GM18873 (cell line): ENCODE results near the gene KDF1.

Source experiments
- ATAC-seq: cut with Tn5 transposase; IDR thresholded peaks from one replicate; pipeline ENCODE4 v1.9.1; 2021; ENCODE audit warnings: mild to moderate bottlenecking, moderate library complexity, moderate number of reproducible peaks; ENCODE audit not compliant: unreplicated experiment, low FRiP score

KDF1 gene, protein sequence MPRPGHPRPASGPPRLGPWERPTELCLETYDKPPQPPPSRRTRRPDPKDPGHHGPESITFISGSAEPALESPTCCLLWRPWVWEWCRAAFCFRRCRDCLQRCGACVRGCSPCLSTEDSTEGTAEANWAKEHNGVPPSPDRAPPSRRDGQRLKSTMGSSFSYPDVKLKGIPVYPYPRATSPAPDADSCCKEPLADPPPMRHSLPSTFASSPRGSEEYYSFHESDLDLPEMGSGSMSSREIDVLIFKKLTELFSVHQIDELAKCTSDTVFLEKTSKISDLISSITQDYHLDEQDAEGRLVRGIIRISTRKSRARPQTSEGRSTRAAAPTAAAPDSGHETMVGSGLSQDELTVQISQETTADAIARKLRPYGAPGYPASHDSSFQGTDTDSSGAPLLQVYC

GRCh38 chr1:26959722-26960624, at the start of gene KDF1:
TSS of gene KDF1 (minus strand) at chr1:26960468. CDS start at chr1:26952380, 8,088 bp downstream.
- no peak for ATAC-seq

DNA sequence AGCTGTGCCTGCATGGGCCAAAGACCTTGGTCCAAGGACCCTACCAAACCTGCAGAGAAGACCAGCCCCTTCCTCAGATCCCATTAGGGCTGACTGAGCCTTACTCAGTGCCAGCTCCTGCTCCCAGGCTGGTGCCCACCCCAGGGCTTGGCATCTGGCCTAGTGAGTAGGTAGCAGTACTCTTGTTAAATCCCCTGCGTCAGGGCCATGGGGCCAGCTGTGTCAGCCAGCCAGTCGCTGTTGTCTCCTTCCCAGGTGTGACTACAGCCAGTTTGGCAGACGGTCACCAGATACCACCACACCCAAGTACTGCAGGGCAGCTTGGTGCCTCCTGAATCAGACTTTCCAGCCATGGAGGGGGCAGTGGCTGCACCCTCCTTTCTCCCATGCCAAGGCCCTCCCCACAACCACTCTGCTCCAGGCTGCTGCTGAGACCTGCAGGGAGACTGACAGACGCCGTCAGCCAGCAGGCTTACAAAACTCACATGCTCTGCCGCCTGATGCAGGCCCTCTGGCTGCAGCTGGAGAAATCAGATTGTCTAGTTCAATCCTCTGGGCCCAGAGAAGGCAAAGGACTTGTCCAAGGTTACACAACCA, 49.4 kb upstream of the KDF1 start:
- ATAC-seq = no peak

DNA sequence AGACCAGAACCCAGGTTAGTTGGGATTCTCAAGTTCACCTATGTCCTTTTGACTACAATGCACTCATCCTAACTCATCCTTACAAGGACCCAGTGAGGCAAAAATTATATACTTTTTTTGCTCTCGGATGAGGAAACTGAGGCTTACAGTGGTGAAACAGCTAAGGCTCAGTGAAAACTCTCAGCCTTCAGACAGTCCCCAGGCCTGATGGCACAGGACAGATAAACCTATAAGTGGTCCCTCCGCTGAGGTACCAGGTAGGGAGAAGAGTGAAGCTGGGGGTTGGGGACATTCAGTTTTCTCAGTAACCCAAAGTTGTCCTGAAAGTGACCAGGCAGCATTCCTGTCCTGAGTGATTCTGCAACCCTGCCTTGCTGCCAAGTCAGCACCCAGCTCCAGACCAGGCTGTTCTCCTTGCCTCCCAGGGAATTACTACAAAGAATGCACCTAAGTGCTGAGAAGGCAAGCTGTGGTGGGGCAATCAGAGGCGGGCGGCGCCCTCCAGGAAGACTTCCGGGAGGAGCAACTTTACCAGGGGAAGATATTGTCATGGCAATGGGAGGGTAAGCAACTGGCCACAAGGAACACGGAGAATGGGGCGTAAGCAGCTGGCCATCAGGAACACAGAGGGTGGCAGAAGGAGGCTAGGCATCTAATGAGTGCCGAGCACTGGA, 47.8 kb upstream of the KDF1 start:
- no peak for ATAC-seq

DNA sequence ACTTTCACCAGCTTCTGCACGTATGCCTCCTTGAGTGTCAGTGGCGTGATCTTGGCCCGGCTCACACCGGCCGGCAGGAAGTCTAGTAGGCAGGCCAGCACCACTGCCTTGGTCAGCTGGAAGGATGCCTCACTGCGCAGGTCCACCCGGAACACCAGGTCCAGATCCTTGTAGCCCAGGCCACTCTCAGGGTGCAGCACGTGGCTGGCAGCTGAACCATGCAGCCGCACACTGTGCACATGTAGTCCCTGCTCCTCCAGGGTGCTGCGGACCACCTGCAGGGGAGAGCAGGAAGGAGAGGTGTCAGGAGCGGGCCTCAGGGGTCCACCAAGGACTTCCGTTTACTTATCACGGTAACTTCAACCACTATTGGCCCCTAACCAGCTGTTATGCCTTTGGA, 46.4 kb upstream of the KDF1 start:
- no peak for ATAC-seq

DNA sequence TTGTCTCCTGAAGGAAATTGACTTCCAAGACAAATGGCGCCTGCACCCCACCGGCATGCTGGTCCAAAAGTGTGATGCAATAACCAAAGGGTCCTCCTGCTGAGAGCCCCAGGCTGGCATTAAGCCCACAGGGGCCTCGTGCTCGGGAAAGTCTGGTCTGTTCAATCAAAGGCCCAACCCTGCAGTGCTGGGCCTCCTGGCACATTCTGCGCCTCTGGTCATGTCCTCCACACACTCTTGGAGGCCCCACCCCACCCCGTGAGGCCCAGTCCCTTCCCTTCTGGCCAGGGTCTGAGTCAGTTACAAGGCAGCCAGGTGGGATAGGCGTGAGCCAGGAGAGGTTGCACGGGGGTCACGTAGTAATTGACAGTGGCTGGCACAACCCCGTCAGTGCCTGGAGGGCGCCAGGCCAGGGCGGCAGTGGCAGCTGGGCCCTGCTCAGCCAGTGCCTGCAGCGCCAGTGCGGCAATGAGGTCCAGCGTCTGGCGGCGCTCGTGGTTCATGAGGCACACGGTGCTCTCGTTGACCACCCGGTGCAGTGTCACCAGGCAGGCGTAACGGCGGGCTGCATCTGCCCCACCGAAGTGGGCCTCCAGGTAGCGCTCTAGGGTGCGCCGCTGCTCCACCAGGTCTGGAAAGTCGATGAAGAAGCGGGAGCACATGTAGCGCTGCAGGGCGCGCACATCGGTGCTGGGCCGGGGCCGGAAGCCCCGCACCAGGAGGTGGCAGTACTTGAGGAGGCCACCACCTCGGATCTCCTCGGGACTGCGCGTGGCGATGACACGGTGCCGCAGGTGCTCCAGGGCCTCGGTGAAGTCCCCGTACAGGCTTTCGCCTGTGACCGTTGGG, 45.6 kb upstream of the KDF1 start:
- ATAC-seq = no peak

DNA sequence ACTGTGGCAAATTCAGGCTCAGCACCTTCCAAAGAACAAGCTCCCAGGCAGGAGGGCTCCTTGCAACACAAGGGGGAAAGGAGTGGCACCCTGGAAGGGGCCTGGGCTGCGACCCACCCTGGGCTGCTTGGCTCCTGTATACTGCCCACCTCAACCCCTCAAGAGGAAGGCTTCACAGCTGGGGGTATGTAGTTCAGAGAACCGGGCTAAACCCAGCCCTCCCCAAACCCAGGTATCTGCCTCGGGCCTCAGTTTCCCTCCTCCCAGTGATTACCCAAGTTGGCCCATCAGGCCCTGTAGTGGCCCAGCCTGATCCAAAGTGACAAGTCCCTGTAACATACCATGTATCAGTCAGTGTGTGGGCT, 44.9 kb upstream of the KDF1 start:
- no peak for ATAC-seq

DNA sequence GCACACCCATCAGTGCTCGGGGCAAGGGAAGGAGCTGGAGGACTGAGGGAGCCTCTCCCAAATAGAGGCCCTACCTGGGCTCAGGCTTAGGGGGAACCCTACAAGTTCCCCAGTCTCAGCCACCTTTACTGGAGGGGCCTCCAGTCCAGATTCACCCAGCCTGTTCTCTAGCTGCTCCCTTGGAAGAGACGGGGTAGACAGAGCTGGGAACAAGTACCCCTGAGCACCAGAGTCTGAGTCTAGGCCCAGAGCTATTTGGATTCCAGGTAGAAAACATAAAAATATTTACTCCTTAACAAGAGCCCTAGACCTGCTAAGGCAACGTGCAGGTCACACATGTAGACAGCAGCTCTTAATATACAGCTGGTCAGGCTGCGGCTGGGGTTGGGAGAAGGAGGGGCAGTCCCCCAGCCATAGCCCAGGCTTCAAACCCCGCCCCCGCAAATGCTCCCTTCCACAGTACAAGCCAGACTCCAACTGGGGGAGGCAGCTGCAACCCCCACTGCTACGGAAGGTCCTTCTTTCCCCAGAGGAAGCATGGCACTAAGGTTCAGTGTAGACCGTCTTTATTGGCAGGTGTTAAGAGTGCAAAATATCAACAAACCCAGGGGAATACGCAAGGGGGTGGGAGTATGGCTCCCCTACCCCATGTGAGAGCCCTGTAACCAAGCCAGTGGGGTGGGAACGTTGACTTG, 44.4 kb upstream of the KDF1 start:
- no peak for ATAC-seq

- ATAC-seq = no peak
Observed at GRCh38 chr1:27003745-27004470, 43.6 kb upstream of the KDF1 start.

- ATAC-seq = no peak
Observed at GRCh38 chr1:27001570-27002360, 41.5 kb upstream of the KDF1 start.

DNA sequence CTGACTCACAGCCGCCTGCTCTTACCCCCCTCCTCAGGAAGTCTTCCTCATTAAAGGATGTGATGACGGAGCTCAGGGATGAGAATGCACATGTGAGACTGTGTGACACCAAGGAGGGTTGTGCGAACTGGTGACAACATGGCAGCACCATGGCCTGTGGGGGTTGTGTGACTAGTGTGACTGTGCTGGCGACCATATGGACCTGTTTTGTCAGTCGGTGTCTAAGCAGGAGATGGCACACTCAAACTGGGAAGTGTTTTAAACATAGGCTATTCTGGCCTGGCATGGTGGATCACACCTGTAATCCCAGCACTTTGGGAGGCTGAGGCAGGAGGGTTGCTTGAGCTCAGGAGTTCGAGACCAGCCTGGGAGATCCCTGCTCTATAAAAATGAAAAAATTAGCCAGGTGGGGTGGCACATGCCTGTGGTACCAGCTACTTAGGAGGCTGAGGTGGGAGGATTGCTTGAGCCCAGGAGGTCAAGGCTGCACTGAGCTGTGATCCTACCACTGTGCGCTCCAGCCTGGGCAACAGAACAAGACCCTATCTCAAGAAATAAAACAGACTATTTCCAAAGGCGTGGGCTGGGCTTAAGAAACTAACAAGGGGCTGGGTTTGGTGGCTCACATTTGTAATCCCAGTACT, 40.7 kb upstream of the KDF1 start:
- no peak for ATAC-seq

- ATAC-seq = no peak
Observed at GRCh38 chr1:27000090-27000816, 40.0 kb upstream of the KDF1 start.

DNA sequence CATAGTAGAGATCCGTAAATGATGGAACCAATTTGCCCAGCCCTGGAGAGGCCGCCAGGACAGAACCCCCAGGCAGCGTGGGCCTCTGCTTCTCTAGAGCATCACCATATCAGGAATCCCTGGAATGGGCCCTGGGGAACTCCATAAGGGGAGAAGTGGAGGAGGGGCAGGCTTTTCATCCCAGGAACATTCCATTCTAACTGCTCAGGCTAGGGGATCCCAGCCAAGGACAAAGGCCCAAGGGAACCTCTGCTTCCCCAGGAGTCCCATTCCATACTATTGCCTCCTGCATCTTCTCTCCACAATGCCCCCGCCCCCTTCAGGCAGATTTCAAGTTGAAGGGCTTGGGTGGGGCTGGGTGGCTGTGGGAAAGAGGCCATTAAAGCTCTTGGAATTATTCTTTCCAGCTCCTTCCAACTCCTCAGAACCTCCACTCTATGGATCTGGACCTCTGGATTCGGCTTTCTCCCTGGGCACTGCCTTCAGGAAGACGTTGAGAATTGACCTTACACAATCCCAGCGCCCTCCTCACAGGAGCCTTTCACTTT, 39.2 kb upstream of the KDF1 start:
- no peak for ATAC-seq

- no peak for ATAC-seq
Observed at GRCh38 chr1:26998429-26999300, 38.4 kb upstream of the KDF1 start.

DNA sequence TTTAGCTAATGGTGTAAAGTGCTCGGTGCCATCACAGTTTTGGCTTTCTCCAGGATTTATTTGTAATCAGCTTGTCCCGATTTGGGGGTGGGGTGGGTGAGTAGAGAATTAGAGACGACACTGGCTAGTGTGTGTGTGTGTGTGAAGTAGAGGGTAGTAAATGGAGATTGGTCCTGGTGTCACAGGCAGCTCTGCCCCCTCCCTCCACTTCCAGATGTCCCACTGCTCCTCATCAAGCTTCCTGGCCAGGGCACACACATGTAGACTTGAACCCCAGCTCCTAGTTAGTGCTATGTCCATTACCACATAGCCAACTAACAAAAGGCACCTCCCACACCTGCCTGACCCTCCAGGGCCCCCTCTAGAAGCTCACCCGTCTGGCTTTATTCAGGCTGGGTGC, 36.4 kb upstream of the KDF1 start:
- no peak for ATAC-seq

- ATAC-seq = no peak
Observed at GRCh38 chr1:26996024-26996423, 35.8 kb upstream of the KDF1 start.
